GM18867 (cell line): ENCODE measurements around the gene SOX13.

ENCODE experiments used
- ATAC-seq: cut with Tn5 transposase; IDR thresholded peaks from one replicate; pipeline ENCODE4 v1.9.1; 2021; ENCODE audit warnings: mild to moderate bottlenecking, moderate library complexity; ENCODE audit not compliant: unreplicated experiment

The SOX13 gene

DNA sequence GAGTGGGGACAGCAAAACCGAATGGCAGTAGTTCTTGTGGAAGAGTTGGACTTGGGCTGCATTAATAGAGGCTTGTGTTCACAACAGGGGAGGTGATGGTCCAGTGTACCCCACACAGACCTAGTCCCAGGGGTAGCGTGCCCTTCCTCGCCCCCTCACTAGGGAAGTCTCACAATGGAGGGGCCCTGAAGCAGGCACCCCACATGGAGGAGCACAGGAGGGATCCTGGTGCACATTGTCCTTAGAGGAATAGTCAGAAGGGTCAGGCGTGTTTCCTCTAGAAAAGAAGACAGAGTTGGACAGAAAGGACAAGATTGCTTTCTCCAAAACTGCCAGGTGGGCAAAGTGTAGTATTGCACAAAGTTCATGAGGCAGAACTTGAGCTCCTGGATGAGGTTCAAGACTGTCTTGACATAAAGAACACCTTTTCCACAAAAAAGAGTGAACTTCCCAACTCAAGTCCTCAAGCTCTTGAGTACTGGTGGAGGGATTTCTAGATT lies 55.6 kb downstream of the SOX13 start:
- ATAC-seq, result no peak

DNA sequence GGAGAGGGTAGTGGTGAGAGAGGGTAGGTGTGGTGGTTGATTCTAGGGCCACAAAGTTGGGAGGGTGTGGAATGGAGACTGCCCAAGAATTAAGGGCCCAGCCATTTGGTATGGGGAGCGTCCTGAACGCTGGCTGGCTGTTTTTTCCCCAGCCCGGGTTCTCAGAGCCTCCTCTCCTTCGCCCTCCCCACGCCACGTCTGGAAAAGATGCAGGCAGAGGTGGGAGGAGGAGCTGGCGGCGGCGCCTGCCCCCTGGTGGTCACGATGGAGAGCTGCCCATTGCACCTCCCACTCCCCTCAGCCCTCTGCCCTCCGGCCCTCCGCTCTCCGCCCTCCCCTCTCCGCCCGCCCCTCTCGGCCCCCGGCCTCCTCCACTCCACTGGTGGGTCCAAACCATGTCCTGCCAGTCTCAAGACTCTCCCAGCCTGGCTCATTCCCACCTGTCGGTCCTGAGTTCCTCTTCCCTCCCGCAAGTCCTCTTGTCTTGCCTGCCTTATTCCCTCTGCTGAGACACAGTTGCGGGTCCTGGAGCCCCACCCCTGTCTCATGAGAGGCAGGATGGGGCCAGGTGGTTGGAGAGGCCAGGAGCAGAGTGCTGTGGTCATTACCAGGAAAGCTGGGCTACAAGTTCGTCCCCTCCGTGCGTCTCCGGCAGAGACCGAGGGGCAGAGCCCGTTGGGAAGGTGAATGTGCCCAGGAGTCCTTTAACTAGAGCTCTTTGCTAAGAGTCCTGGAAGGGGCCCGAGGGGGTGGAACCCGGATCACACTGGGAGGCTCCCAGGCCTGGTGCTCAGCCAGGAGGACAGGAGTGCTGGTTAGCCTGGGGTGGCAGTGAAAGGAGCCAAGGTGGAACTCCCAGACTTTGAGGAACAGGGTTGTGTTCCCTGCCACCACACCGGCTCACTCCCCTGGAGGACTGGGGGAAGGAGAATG lies 56.3 kb downstream of the SOX13 start:
- ATAC-seq, result peak; percentile 61

DNA sequence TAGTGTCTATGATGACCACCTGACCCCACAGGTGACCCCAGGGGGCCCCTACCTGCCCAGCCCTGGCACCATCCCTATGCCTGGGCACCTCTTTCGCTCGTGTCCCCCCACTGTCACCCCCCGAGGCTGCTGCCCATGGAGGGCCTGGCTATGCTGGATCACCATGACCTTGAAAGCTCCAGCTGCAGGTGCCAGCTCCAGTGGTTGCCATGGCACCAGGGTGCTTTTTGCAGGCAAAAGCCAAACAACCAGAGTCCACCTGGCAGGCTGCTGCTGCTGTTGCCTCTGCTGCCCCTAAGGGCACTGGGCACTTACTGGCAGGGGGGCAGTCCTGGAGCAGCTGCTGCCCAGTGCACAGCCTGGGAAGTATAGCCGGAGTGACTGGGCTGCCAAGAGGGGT lies 57.3 kb downstream of the SOX13 start:
- no peak for ATAC-seq

DNA sequence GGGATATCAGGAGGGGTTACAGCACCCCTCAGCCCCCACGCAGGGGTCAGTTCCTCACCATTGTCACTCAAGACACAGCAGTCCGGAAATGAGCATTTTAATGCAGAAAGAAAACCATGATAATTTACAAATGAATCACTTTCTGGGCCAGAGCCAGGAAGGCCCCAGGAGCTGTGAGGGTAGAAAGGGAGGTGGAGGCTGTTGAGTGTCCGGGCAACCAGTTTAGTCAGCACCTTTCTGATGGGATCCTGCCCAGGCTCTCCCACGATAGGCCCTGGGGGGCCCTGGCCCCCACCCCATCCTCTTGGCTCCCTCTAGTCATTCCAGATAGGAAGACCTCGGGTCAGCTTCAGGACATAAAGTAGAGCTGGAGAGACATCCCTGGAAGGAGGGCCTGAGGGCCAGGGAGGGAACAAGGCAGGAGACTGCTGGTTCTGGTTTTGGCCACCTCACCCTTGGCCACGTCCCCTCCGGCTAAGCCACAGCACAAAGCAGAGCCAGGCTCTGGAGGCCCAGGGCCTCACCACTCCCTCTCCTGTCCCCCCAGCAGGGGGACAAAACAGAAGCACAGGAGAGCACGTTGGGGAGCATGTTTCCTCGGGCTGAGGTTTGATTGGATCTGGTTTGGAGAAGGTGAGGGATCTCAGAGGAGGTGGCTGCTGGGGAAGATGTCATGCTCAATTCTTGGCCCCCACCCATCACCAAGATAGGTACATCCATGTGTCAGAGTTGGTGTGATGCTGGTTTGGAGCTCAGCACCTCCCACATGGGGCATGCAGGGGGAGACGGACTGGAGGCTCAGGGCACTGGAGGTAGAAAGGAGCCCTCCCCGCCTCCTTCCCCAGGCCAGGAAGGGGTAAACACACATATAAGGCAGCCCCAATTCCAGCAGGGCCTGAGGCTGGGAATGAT lies 58.3 kb downstream of the SOX13 start:
- ATAC-seq, result no peak

DNA sequence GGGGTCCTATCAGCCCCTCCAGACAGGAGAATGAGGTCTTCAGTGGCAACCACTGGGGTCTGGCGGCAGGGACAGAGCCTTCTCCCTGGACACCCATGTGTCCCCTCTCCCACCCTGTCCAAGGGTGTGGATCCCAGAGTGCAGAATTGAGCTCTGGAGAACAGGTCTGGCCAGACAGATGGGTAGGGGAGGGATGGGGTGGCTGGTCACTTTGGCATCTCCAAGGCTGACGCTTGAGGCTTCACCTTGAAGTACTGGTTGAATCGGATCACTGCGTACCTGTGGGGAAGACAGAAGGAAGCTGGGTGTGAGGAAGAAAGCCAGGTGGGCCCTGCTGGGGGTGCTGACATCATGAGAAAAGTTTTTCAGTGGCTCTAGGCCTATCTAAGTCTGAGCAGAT lies 59.1 kb downstream of the SOX13 start:
- ATAC-seq, result no peak

DNA sequence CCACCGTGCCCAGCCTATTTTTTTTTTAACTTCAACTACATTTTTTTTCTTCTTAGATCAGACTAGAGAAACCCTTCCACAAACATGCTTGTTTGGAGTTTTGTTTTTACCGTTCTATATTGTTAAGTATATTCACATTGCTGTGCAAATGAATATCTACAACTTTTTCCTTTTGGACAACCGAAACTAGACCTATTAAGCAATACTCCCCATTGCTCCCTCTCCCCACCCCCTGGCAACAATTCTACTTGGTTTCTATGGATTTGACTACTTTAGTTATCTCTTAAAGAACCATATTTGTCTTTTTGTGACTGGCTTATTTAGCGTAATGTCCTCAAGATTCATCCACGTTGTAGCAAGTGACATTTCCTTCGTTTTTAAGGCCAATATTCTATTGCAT lies 59.8 kb downstream of the SOX13 start:
- ATAC-seq, result no peak

DNA sequence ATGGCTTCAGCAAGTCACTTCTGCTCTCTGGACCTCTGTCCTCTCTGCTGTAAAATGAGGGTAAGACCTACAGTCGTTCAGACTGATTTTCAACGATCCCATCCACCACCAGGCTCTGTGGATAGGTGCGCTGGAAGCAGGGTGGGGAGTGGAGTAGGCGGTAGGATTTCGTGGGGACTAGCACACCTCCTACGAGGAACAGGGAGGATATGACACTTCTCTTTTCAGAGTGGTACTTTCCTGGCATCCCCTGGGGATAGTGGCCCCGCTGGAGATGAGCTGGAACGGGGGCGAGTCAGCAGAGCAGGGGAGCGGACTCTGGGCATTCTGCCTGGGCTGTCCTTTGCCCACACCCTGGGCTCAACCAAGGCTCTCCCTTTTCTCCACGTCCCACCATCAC lies 61.2 kb downstream of the SOX13 start:
- ATAC-seq, result no peak

DNA sequence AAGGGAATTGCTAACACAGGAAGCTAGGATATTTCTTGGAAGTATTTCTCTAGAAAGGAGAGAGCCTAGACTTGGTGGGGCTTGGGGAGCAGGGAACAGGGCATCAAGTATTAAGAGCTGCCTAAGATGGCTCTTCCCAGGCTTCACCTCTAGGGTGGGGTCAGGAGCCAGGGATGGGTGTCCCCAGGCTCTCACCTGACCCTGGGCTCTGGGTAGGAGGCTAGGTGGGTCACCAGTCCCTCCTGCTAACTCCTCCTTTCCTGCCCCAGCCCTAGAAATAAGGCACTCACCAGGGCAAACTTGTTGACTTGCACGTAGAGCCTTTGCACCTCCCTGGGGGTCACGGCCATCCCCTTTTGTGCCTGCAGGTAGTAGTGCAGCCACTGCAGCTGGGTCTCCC lies 63.9 kb downstream of the SOX13 start:
- ATAC-seq, result no peak

DNA sequence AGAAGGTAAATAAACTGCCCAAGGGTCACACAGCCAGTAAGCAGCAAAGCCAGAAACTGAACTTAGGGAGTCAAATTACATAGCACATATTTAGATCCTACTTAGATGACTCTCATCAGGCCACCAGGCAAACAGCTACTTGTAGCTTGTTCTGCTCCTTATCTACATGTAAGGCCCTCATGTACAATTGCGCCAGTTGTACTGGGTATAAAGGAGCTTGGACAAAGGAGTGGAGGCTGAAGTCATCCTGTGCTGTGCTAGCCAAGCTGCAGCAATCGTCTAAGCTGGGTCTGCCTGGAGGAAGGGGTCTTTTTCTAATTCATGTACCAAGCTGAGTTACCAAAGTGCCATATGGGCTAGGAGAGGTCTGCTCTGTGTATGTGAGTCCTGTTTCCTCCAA lies 66.2 kb downstream of the SOX13 start:
- ATAC-seq, result no peak

DNA sequence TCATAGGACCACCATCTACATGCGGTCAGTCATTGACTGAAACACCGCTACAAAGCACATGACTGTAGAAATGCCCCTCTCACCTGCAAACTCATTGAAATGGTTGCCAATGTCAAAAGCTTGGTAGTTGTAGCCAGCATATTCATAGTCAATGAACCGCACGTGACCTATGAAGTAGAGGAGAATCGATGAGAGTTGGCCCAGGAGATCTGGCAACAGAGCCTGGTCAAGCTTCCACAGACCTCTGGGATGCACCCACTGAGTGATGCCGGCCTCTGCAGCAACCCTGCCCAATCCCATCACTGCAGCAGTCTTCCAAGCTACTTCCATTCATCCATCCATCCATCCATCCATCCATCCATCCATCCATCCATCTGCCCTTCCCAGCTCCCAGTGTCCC lies 67.0 kb downstream of the SOX13 start:
- no peak for ATAC-seq

DNA sequence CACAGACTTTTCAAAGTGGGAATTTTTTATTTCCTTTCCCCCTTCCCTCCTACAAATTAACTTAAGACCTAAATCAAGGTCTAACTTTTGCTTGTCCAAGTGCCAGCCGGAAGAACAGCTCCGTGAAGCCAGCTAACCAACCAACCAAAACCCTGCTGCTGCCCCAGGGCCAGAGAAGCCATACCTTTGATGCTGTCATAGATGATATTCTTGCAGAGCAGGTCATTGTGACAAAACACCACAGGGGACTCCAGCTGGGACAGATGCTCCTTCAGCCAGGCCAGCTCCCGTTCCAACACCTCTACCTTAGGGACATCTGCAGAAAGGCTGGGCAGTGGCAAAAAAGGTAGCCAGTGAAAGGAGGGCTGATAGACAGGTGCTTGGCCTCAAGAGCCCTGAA lies 68.2 kb downstream of the SOX13 start:
- ATAC-seq, result no peak

DNA sequence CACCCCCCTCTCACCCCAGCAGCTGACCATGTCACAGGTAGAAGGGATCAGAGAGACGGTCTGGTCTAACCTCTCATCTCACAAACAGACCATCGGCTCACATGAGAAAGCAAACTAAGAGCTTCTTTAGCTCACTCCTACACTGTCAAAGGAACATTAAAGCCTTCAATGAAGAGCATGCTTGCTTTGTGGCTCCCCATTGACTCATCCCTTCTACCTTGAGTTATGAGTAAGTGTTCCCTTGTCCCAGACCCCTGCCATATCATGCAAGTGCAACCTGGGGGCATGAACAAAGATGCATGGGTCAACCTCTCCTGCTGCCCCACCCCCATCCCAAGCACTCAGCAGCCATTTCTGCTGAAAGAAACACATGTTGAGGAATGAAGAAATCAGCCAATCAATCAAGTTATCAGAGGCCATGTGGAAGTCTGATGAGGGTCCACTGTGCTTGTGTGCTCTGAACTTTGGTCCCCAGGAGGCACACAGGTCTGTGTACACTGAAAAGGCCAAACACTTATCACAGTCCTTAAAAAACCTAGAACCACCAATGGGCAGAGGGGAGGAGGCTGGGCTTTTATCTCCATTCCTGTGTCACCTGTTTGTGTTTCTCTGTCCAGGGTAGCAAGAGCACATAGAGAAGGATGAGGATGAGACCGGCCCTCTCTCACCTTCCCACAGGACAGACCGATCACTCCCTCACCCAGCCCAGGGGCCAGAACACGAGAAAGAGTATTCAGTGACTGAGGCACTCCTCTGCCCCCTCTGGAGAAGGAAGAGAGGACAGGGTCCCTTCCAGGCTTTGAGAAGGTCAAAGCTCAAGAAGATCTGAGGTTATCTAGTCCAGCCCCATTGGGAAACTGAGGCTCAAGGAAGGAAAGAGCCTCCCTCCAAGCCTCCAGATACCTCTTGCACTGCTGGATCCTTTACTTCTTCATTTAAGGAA lies 69.4 kb downstream of the SOX13 start:
- no peak for ATAC-seq

DNA sequence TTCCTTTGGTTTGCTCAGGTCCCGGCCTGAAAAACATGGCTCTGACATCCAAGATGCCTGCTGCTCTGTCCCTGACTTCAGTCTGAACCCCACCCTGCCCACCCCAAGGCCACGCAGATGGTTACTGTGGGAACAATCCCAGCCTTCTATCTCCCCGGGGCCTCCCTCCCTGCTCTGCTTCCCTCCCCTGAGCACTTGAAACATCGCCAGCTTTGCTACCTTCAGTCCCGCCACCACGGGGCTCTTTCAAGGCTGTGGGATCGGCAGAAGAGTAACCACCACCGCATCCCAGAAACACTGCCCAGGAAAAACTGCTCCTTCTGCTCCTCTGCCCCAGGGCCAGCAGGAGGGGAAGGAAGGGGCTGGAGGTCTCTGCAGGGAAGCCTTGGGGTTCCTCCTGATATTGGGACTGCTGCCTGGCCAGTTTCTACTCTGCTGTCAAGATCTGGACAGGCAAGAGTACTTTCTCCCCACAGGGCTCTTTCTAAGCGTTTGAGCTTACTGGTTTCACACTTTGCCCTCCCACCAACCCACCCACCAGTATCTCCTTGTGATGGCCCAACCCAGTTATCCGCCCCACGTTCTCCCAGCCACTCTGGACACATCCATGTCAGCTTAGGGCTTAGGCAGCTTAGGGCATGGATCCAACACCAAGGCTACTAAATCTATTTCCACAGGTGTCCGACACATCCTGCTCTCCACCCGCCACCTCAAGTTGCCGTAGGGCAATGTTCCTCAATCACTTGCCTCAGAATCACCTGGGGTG lies 70.5 kb downstream of the SOX13 start:
- no peak for ATAC-seq

DNA sequence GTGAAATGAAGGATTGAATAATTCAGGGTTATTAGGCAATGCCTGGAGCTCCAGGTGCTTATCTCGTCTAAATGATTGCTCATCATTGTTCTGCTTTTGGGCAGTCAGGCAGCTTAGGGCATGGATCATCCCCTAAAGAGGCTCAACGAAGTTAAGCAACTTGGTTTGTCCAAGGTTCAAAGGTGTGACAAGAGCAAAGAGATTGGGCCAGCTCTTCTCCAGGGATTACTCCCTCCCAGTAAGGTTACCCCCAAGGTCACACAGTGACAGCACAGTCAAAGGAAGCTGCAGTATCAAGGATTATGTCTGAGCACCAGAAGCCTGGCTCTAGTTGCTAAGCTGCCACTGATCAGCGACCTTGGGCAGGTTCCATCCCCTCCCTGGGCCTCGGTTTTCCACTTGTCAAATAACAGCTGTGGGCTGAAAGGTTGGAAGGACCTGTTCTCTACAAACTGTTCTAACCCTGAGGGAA lies 72.2 kb downstream of the SOX13 start:
- no peak for ATAC-seq

DNA sequence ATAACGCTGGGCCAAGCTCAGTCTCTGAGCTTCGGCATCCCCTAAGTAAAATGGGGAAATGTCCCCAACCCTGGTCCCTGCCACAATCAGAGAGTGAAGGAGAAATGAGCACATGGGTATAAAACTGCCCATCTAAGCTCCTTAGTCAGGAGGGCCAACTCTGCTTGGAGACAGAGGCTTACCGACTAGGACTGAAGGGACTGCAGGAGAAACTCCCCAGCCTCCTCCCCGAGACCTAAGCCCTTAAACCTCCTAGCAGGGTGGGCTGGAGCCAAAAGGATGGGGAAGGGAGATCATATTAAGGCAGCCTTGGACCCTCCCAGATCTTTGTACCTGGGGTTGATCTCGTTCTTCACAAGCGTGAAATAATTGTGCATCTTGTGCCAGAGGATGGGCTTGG lies 73.4 kb downstream of the SOX13 start:
- ATAC-seq, result no peak

DNA sequence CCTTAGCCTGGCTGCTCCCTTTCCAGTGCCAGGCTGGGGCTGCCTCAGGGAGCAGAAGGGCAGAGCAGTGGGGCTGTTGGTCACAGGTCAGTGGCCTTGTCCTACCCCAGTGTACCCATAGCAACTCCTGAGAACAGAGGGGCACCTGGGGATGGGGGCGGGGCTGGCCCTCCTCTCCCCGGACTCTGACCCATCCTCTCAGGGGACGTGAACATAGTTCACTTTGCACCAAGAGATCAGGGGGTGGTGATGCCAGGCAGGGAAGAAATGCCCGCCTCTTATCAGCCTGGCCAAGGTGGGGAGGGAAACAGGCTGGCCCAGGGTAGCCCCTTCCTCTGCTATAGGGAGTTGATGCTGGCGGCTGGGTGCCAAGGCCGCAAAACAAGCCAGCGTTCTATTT lies 74.0 kb downstream of the SOX13 start:
- no peak for ATAC-seq

DNA sequence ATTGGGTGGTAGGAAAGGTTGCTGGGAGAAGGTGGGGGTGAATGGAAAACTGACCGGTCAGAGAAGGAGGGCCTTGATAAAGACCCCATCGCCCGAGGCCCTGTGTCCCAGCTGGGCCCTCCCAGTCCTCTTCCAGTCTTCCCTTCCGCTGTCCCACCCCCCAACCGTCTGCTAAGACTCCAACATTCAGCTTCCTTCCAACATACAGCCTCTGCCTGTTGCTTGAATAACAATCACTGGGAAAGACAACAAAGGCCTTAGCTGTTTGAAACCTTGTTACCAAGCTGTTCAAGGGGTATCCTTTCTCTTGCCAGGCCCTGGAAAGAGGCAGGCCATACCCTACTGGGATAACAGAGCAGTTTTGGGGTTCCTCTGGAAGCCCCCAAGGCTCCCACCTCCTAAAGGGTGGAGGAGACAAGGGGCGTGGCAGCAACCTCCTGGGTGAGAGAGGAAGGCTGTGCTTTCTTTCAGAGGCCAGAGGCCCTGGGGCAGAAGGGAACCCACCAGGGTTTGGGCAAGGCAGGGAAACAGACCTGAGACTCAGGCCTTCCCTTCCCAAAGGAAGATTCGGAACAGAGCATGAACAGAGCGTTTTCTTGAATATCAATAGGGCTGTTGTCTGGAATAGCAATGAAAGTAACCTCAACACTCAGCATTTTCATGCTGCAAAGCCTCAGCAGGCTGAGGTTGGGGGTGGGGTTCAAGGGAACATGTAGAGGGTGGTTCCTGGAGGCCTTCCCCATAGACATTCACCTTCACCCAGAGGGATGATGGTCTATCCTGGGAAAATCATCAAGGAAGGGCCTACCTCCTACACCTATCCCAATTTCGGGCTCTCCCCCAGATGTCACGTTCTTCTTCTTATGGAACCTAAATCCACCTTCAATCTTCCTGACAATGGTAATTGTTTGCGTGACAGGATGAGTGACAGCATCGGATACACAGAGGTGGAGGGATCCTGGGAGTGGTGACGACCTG lies 74.8 kb downstream of the SOX13 start:
- no peak for ATAC-seq

DNA sequence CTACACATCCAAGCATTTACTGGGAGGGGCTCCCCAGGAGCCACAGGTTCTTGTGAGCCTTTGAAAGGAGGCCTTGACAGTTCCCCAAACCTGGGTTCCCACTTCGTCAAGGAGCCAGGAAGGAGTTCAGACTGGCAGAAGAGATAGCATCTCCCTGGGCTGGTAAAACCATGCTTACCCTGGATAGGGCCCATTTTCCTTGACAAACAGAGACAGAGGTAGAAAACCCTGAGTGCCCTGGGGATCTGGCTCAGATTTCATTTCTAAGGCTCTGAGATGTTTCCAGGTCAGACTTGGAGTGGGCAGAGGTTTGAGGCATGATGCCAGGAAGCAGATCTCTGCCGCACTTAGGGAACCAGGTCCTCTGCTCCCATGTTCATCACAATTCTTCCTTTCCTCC lies 76.2 kb downstream of the SOX13 start:
- ATAC-seq, result no peak
